Inflammatory macrophage (primary cell): ENCODE data around the gene RNF207.
A peak's percentile ranks its signal among the peaks of the same experiment; 100 is the strongest.

Source experiments
- DNase-seq, 2 donors: peaks; one replicate each; pipeline ENCODE4 v3.0.0-alpha.2; 2020 to 2022
- total RNA-seq, 18 experiments: gene quantifications; one replicate each; lab custom pipeline; 2026; ENCODE audit warnings: mixed read lengths in 6 of 18, inconsistent platforms in 2 of 18; lab: John Stamatoyannopoulos, UW

The RNF207 gene
- 0.06 to 1.8 (median 0.44) reads per million in 18 experiments for total RNA-seq

- DNase-seq, result peak in 1 of 2 donors; percentile 55
Measured at GRCh38 chr1:6205849-6206519, at the start of gene RNF207. TSS of gene RNF207 (plus strand) at chr1:6206119. CDS start at chr1:6206536, 417 bp downstream.

GRCh38 chr1:6157132-6157527 is 48.8 kb upstream of the RNF207 start:
- DNase-seq, result no peak

- no peak for DNase-seq
Measured at GRCh38 chr1:6157528-6158174, 48.3 kb upstream of the RNF207 start.

- DNase-seq, result no peak
Measured at GRCh38 chr1:6158181-6158580, 47.7 kb upstream of the RNF207 start.

- DNase-seq, result no peak
Measured at GRCh38 chr1:6162341-6162740, 43.6 kb upstream of the RNF207 start.

- no peak for DNase-seq
Measured at GRCh38 chr1:6162773-6163172, 43.1 kb upstream of the RNF207 start.

GRCh38 chr1:6163191-6163972 is 42.5 kb upstream of the RNF207 start:
- no peak for DNase-seq

GRCh38 chr1:6163973-6164617 is 41.8 kb upstream of the RNF207 start:
- no peak for DNase-seq

GRCh38 chr1:6165027-6165426 is 40.9 kb upstream of the RNF207 start:
- no peak for DNase-seq

GRCh38 chr1:6165441-6165985 is 40.4 kb upstream of the RNF207 start:
- DNase-seq, result no peak

- DNase-seq, result no peak
Measured at GRCh38 chr1:6166221-6166620, 39.7 kb upstream of the RNF207 start.

GRCh38 chr1:6166655-6167390 is 39.1 kb upstream of the RNF207 start:
- DNase-seq, result no peak

- no peak for DNase-seq
Measured at GRCh38 chr1:6167391-6168303, 38.3 kb upstream of the RNF207 start.

GRCh38 chr1:6168947-6169586 is 36.9 kb upstream of the RNF207 start:
- no peak for DNase-seq

GRCh38 chr1:6170116-6170741 is 35.7 kb upstream of the RNF207 start:
- DNase-seq, result no peak

GRCh38 chr1:6170742-6171201 is 35.1 kb upstream of the RNF207 start:
- peak; percentile 26 to 44 for DNase-seq

- peak in 1 of 2 donors; percentile 22 for DNase-seq
Measured at GRCh38 chr1:6171548-6172124, 34.3 kb upstream of the RNF207 start.

GRCh38 chr1:6172549-6172948 is 33.4 kb upstream of the RNF207 start:
- DNase-seq, result no peak
